Heart right ventricle (tissue), 16 donors: Measurements from ENCODE around the gene ETFDH. TPM values are rescaled to one million over a fixed set of nuclear protein-coding genes. Genes with fewer than 3 reads are reported as not detected.
"Not testable (repeated sequence)": the region's sequence is repeated elsewhere in the genome, so short reads cannot be mapped to it uniquely, and the experiment has no call there.

Experiments
- ATAC-seq, 8 donors: fragments of 200-7000 bp; cut with Tn5 transposase; one replicate each; pipeline ENCODE4 v1.9.1; 2020; ENCODE audit warnings: mild to moderate bottlenecking in 8 of 8, moderate library complexity in 8 of 8, moderate number of reproducible peaks in 1 of 8
- DNase-seq, 2 donors: peaks; one replicate each; pipeline ENCODE4 v3.0.0-alpha.2; 2020
- H3K27ac ChIP-seq, 10 donors: fragments of 200-600 bp; sonication (generic) in 2 of 10; one replicate each; pipeline versions ENCODE4 v1.5.0 to v1.8.0; 2020 to 2022; ENCODE audit warnings: mild to moderate bottlenecking in 3 of 10
- H3K27me3 ChIP-seq, 7 donors: fragments of 200-600 bp; one replicate each; pipeline ENCODE4 v1.8.0; 2021 to 2022; ENCODE audit warnings: mild to moderate bottlenecking in 2 of 7
- H3K36me3 ChIP-seq, 9 donors: fragments of 200-600 bp; sonication (generic) in 1 of 9; one replicate each; pipeline versions ENCODE4 v1.5.0 to v1.8.0; 2020 to 2022; ENCODE audit warnings: mild to moderate bottlenecking in 2 of 9
- H3K4me1 ChIP-seq, 9 donors: fragments of 200-600 bp; sonication (generic) in 1 of 9; one replicate each; pipeline versions ENCODE4 v1.5.0 to v1.8.0; 2020 to 2022; ENCODE audit warnings: mild to moderate bottlenecking in 4 of 9
- H3K4me3 ChIP-seq, 10 donors: fragments of 200-600 bp; sonication (generic) in 2 of 10; one replicate each; pipeline versions ENCODE4 v1.5.0 to v1.8.0; 2020 to 2022; ENCODE audit warnings: mild to moderate bottlenecking in 7 of 10, moderate library complexity in 2 of 10
- H3K9me3 ChIP-seq, 11 donors: fragments of 200-600 bp in 10 of 11; sonication (generic) in 2 of 11; one replicate each; pipeline versions ENCODE4 v1.5.0 to v1.8.0; 2013 to 2022; ENCODE audit warnings: mild to moderate bottlenecking in 2 of 11, control low read depth in 1 of 11, moderate library complexity in 1 of 11
- WGBS, 2 donors: extraction: QIAGEN DNeasy Blood & Tissue Kit; methylation state at CpG; one replicate each; pipeline ENCODE4 v1.1.7; 2013; ENCODE audit warnings: inconsistent platforms in 1 of 2; 5-methylcytosine and 5-hydroxymethylcytosine counted together
- intact Hi-C, 10 donors: fragments of 100-400 bp; cut with DNase I; formaldehyde crosslinking; loops; one replicate each; pipeline versions ENCODE4 v1.11.1 to v1.14.2; 2022
- polyA plus RNA-seq, 2 donors: library from polyadenylated mRNA; stranded (reverse); fragments of 200-250 nt; gene quantifications; one replicate each; pipeline ENCODE4 v1.2.3, GENCODE V29; 2013
- total RNA-seq, 10 donors: library from RNA; stranded (reverse); fragmentation: NEBNext Ultra II Directional in 3 of 10; extraction: Animal tissue kit (Norgen Biotek cat#: 25700) in 3 of 10; gene quantifications; one replicate each; pipeline versions ENCODE4 v1.2.1 to v1.2.4, GENCODE V29; 2021 to 2023
- TF ChIP-seq, protein P1 (sequence below), 9 donors: fragments of 200-600 bp; sonication (generic) in 2 of 9; IDR thresholded peaks; one replicate each; pipeline versions ENCODE4 v1.5.0 to v1.8.0; 2021 to 2022; ENCODE audit warnings: antibody characterized with exemption in 9 of 9, mild to moderate bottlenecking in 5 of 9, moderate library complexity in 1 of 9
- donor health status: Arrhythmogenic right ventricular cardiomyopathy.
- donor health status: ischemic (EF 13 %, LVEDD 7.1; RV severe dilation, severe dysfunction).
- donor health status: healthy with polysubstance abuse.
- donor health status: DM: no; HTN: yes; CAD: no.
- donor health status: DM: no; HTN: no; CAD: no.
- donor health status: ischemic (EF 25% LVEDD 6.9; RV normal size, moderate dysfunction).
- donor health status: ischemic (EF 25% LVEDD 5.7; RV mildly dilated, moderate dysfunction).
- donor health status: healthy.
- donor health status: DM: yes; HTN: yes; CAD: no.
- donor health status: Ischemic cardiomyopathy.
- donor health status: ischemic (EF 35%, LVEDD 5.7; RV mildly dilated, moderate dysfunction).
- donor health status: nonischemic (EF 11% LVEDD 7.7; RV severe dilation, severe dysfunction).
- donor health status: DM: yes; HTN: yes; CAD: no.
- donor health status: PGD.
- donor health status: ischemic (EF 29% LVEDD 5.4; RV normal size, mild dysfunction).
- donor health status: nonischemic (EF 23%, LVEDD 6.1; RV moderate dilation, normal function).

The ETFDH gene
- total and polyA plus RNA-seq, 12 donors = 47.3 to 305 (median 192) TPM

DNA sequence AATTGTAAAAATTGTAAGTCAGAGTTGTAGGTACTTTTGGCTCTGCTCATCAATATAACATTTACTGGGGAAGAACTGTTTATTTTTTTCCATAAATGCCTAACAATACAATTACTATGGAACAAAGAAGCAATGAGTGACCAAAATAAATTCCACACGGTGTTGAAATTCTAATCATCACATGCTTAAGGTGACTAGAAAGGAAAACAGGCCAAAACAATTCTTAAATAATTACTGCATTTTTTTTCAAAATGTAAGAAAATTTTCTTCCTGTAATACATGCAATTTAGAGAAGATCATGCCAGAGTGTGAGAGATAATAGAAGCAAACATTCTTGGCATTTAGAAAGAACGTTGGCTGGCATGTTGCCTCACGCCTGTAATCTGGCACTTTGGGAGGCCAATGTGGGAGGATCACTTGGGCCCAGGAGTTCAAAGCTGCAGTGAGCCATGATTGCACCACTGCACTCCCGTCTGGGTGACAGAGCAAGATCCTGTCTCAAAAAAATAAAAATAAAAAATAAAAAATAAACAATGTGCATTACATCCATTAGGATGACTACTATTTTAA, 22.9 kb upstream of the ETFDH start:
- no peak for ATAC-seq
- Histone ChIP-seq H3K27ac (no peak overlapping the region), H3K4me3 (no peak overlapping the region), H3K9me3 (no peaks in the 10 kb centered on the region), H3K27me3 (no peaks in the 10 kb centered on the region), H3K4me1 (peaks cover 0 to 4% (median 0%) of the 10 kb centered on the region in 9 donors), H3K36me3 (no peaks in the 10 kb centered on the region)
- intact Hi-C loops = no loop called here
- 28 to 36% methylated on average over 4 of the region's 4 CpGs for WGBS, 2 donors
- DNase-seq = no peak
- TF ChIP-seq, protein P1, sequence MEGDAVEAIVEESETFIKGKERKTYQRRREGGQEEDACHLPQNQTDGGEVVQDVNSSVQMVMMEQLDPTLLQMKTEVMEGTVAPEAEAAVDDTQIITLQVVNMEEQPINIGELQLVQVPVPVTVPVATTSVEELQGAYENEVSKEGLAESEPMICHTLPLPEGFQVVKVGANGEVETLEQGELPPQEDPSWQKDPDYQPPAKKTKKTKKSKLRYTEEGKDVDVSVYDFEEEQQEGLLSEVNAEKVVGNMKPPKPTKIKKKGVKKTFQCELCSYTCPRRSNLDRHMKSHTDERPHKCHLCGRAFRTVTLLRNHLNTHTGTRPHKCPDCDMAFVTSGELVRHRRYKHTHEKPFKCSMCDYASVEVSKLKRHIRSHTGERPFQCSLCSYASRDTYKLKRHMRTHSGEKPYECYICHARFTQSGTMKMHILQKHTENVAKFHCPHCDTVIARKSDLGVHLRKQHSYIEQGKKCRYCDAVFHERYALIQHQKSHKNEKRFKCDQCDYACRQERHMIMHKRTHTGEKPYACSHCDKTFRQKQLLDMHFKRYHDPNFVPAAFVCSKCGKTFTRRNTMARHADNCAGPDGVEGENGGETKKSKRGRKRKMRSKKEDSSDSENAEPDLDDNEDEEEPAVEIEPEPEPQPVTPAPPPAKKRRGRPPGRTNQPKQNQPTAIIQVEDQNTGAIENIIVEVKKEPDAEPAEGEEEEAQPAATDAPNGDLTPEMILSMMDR (IDR thresholded peaks at IDR 0.05) = no peak

DNA sequence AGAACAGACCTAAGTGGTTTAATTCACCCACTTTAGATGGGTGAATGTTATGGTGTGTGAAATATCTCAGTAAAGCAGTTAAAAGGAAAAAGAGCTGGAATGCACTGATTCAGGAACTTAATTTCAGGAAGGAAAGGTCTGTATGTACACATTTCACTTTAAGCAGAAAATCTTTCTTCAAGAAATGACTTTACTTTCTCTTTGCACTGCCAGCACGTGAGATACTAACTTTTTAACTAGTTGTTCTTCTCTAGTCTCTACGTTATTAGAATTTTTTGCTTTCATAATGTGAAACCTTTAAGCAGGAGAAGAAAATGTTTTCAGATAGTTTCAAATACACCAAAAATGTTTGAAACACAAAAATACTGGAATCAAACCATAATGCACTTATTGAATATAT, 19.2 kb upstream of the ETFDH start:
- Histone ChIP-seq H3K27me3 (no peaks in the 10 kb centered on the region), H3K27ac (no peak overlapping the region), H3K9me3 (no peaks in the 10 kb centered on the region), H3K36me3 (no peaks in the 10 kb centered on the region), H3K4me1 (peaks cover 0 to 4% (median 0%) of the 10 kb centered on the region in 9 donors), H3K4me3 (no peak overlapping the region)
- TF ChIP-seq, protein P1 (IDR thresholded peaks at IDR 0.05) = no peak
- DNase-seq (no peak), ATAC-seq (no peak)
- intact Hi-C loops = no loop called here
- WGBS, 2 donors = 32 to 45% methylated on average over 2 of the region's 2 CpGs

DNA sequence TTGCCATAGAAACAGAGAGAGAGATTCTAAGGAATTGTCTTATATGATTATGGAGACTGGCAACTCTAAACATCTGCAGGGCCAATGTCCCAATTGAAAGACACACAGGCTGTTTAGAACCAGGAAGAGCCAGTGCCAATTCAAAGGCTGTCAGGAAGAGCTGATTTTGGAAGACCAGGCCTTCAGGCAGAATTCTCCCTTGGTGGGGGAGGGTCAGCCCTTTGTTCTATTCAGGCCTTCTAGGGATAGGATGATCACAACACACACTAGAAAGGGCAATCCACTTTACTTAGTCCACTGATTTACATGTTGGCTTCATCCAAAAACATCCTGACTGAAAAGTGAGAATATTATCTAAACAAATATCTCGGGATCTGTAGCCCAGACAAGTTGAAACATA, 15.7 kb upstream of the ETFDH start:
- no peaks in the 10 kb centered on the region for H3K4me1 ChIP-seq
- no peaks in the 10 kb centered on the region for H3K27me3 ChIP-seq
- H3K9me3 ChIP-seq = peaks cover 0 to 6% (median 0%) of the 10 kb centered on the region in 11 donors
- no peak overlapping the region for H3K27ac ChIP-seq
- H3K4me3 ChIP-seq = no peak overlapping the region
- intact Hi-C loops = no loop called here
- TF ChIP-seq, protein P1 (IDR thresholded peaks at IDR 0.05) = no peak
- DNase-seq = no peak
- no peak for ATAC-seq
- H3K36me3 ChIP-seq = no peaks in the 10 kb centered on the region
- WGBS, 2 donors = 79 to 88% methylated on average over 1 of the region's 1 CpG

DNA sequence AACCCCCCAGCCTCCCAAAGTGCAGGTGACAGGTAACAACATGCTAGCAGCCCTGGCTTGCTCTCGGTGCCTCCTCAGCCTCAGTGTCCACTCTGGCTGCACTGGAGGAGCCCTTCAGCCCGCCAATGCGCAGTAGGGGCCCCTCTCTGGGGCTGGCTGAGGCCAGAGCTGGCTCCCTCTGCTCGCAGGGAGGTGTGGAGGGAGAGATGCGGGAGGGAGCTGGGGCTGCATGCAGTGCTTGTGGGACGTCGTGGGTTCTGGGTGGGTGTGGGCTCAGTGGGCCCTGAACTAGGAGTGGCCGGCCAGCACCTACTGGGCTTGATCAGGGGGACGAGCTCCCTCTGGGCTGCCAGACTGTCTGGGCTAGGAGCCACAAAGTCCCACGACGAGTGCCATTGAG, 14.8 kb upstream of the ETFDH start:
- Histone ChIP-seq H3K36me3 (no peaks in the 10 kb centered on the region), H3K27ac (no peak overlapping the region), H3K9me3 (peaks cover 0 to 6% (median 0%) of the 10 kb centered on the region in 11 donors), H3K4me1 (no peaks in the 10 kb centered on the region), H3K4me3 (no peak overlapping the region), H3K27me3 (no peaks in the 10 kb centered on the region)
- ATAC-seq (no peak), DNase-seq (no peak)
- intact Hi-C loops = no loop called here
- WGBS, 2 donors = 92 to 93% methylated on average over 11 of the region's 11 CpGs
- TF ChIP-seq, protein P1 (IDR thresholded peaks at IDR 0.05) = no peak

DNA sequence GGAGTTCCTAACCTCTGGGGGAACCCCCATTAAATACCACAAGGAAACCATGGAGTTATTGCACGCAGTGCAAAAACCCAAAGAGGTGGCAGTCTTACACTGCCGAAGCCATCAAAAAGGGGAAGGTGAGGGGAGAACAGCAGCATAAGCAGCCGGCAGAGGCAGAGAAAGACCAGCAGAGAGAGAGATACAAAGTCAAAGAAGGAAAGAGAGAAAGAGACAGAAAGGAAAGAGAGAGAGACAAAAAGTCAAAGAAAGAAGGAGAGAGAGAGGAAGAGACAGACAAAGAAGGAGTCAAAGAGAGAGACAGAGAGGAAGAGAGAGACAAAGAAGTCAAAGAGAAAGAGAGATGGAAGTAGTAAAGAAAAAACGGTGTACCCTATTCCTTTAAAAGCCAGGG, 8.8 kb upstream of the ETFDH start:
- H3K36me3 ChIP-seq, intact Hi-C loops, H3K4me1 ChIP-seq, ATAC-seq, DNase-seq, H3K4me3 ChIP-seq, H3K27ac ChIP-seq, H3K27me3 ChIP-seq, H3K9me3 ChIP-seq: not testable (repeated sequence)
- 63 to 72% methylated on average over 4 of the region's 4 CpGs for WGBS, 2 donors

DNA sequence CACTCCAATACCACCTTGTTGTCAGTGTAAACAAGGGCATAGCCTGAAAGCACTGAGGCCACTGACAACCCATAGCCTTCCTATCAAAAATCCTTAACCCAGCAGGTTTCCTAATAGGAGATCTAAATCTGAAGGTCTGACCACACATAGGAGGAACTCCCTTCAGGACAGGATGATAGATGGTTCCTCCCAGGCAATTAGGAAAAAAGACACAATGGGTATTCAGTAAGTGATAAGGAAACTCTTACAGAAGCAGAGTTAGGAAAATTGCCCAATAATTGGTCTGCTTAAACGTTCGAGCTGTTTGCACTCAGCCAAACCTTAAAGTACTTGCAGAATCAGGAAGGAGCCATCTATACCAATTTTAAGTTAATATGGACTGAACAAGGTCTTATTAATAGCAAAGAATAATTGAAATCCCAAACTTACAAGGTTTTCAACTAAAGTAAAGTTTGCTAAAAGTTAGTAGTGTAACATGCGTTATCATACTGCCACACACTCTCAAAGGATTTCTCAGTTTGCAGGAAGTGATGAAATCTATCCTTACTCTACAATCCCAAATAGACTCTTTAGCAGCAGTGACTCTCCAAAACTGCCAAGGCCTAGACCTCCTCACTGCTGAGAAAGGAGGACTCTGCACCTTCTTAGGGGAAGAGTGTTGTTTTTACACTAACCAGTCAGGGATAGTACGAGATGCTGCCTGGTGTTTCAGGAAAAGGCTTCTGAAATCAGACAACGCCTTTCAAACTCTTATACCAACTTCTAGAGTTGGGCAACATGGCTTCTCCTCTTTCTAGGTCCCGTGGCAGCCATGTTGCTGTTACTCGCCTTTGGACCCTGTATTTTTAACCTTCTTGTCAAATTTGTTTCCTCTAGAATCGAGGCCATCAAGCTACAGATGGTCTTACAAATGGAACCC, 8.1 kb upstream of the ETFDH start:
- WGBS, 2 donors = 78 to 79% methylated on average over 8 of the region's 8 CpGs
- DNase-seq, intact Hi-C loops: not testable (repeated sequence)

More for the DNA sequence above, 8.1 kb upstream of the ETFDH start:
- not testable (repeated sequence) for H3K36me3 ChIP-seq, H3K27me3 ChIP-seq, H3K27ac ChIP-seq, H3K4me1 ChIP-seq, H3K9me3 ChIP-seq, H3K4me3 ChIP-seq, ATAC-seq
